Measurements from ENCODE around the gene ZMYND19.

- TF ChIP-seq CTCF (IDR thresholded peaks at IDR 0.05 in 4 of 5, conservative IDR thresholded peaks at IDR 0.05 in 1 of 5): no peak
- no peak for TF ChIP-seq POLR2A (IDR thresholded peaks at IDR 0.05)
Measured at GRCh38 chr9:137547687-137548543, 42.4 kb downstream of the ZMYND19 start.
